GM23248 (cell line): ENCODE data around the gene PTPRE. TPM values are rescaled to one million over a fixed set of nuclear protein-coding genes. Genes with fewer than 3 reads are reported as not detected.

ENCODE experiments used
- DNase-seq: peaks from one replicate; pipeline ENCODE4 v3.0.0-alpha.2; 2015
- H2AFZ ChIP-seq: fragments of 200-600 bp; sonication (generic); 2 replicates; pipeline ENCODE4 v1.6.1; 2016; ENCODE audit warnings: antibody characterized with exemption
- H3F3A ChIP-seq: fragments of 200-600 bp; sonication (generic); 2 replicates; pipeline ENCODE4 v1.6.1; 2016; ENCODE audit warnings: mild to moderate bottlenecking, antibody characterized with exemption, mixed run types; ENCODE audit not compliant: insufficient read depth
- H3K27ac ChIP-seq: fragments of 200-600 bp; sonication (generic); 2 replicates; pipeline ENCODE4 v1.5.1; 2016; ENCODE audit warnings: mild to moderate bottlenecking
- H3K27me3 ChIP-seq: fragments of 200-600 bp; sonication (generic); replicated peaks from 2 replicates; pipeline ENCODE4 v1.6.1; 2016; ENCODE audit warnings: mild to moderate bottlenecking; ENCODE audit not compliant: insufficient read depth
- H3K36me3 ChIP-seq: fragments of 200-600 bp; sonication (generic); 2 replicates; pipeline ENCODE4 v1.6.1; 2016; ENCODE audit warnings: low read depth, mild to moderate bottlenecking
- H3K4me1 ChIP-seq: fragments of 200-600 bp; sonication (generic); 2 replicates; pipeline ENCODE4 v1.6.1; 2016; ENCODE audit warnings: mild to moderate bottlenecking; ENCODE audit not compliant: insufficient read depth
- H3K4me2 ChIP-seq: fragments of 200-600 bp; sonication (generic); one replicate; pipeline ENCODE4 v1.6.1; 2016; ENCODE audit warnings: mild to moderate bottlenecking; ENCODE audit not compliant: unreplicated experiment
- H3K4me3 ChIP-seq: fragments of 200-600 bp; sonication (generic); 2 replicates; pipeline ENCODE4 v1.5.1; 2016; ENCODE audit warnings: mild to moderate bottlenecking
- H3K79me2 ChIP-seq: fragments of 200-600 bp; sonication (generic); 2 replicates; pipeline ENCODE4 v1.6.1; 2016; ENCODE audit warnings: mild to moderate bottlenecking; ENCODE audit not compliant: insufficient read depth
- H3K9ac ChIP-seq: fragments of 200-600 bp; sonication (generic); 2 replicates; pipeline ENCODE4 v1.6.1; 2016; ENCODE audit warnings: mild to moderate bottlenecking
- H3K9me2 ChIP-seq: fragments of 200-600 bp; sonication (generic); 2 replicates; pipeline ENCODE4 v1.6.1; 2016; ENCODE audit warnings: mixed run types, mild to moderate bottlenecking, moderate library complexity; ENCODE audit not compliant: insufficient read depth
- H3K9me3 ChIP-seq: fragments of 200-600 bp; sonication (generic); one replicate; pipeline ENCODE4 v1.6.1; 2017; ENCODE audit warnings: low read depth
- H4K20me1 ChIP-seq: fragments of 200-600 bp; sonication (generic); 2 replicates; pipeline ENCODE4 v1.6.0; 2016; ENCODE audit not compliant: insufficient read depth
- EZH2 ChIP-seq: fragments of 200-600 bp; sonication (generic); IDR thresholded peaks from 2 replicates; pipeline ENCODE4 v1.6.1; 2018; ENCODE audit warnings: antibody characterized with exemption, mild to moderate bottlenecking; ENCODE audit not compliant: insufficient read depth, poor library complexity, severe bottlenecking
- EZH2phosphoT487 ChIP-seq: fragments of 200-600 bp; sonication (generic); IDR thresholded peaks from 2 replicates; pipeline ENCODE4 v1.6.1; 2018; ENCODE audit warnings: antibody characterized with exemption, moderate library complexity, mild to moderate bottlenecking, low read depth; ENCODE audit not compliant: insufficient read depth
- WGBS, 2 experiments: methylation state at CpG; one replicate each; pipeline ENCODE4 v1.1.6; 2015 to 2017; ENCODE audit warnings: low lambda C conversion rate in 2 of 2, low coverage in 1 of 2; ENCODE audit errors: missing lambda C conversion rate in 2 of 2; 5-methylcytosine and 5-hydroxymethylcytosine counted together
- in situ Hi-C: fragments of 300-500 bp; cut with MboI; formaldehyde crosslinking; loops from 2 replicates; pipeline ENCODE4 v1.15.0; 2020
- polyA plus RNA-seq: library from polyadenylated mRNA; unstranded; fragments of >200 nt; fragmentation: Nextera tagmentation; extraction: Ambion mirVana; gene quantifications from 2 replicates; pipeline ENCODE4 v1.2.1, GENCODE V29; 2016
- total RNA-seq: library from RNA; depleted of rRNA; stranded (reverse); fragments of >200 nt; shearing (Covaris generic); gene quantifications from 2 replicates; pipeline ENCODE4 v1.2.3, GENCODE V29; 2014

The PTPRE gene
- total and polyA plus RNA-seq, 2 experiments from 2014 or later = 2.7 to 4.7 TPM

- no peak overlapping the region for H3K4me2 ChIP-seq
- no peaks in the 10 kb centered on the region for H3K9me2 ChIP-seq
- H3K27ac ChIP-seq = no peak overlapping the region
- no peaks in the 10 kb centered on the region for H3K4me1 ChIP-seq
- no peaks in the 10 kb centered on the region for H4K20me1 ChIP-seq
- TF ChIP-seq EZH2 (no peak), EZH2phosphoT487 (no peak)
- H3K79me2 ChIP-seq = no peaks in the 10 kb centered on the region
- WGBS, 2 experiments = 40 to 55% methylated on average over 2 of the region's 2 CpGs
- no peak for DNase-seq
- H3K9me3 ChIP-seq = no peaks in the 10 kb centered on the region
- no peaks in the 10 kb centered on the region for H3K36me3 ChIP-seq
- no peak overlapping the region for H2AFZ ChIP-seq
- H3K9ac ChIP-seq = no peak overlapping the region
- H3K4me3 ChIP-seq = no peak overlapping the region
- no peaks in the 10 kb centered on the region for H3F3A ChIP-seq
- H3K27me3 ChIP-seq = no peaks in the 10 kb centered on the region
- in situ Hi-C loops = no loop called here
Observed at GRCh38 chr10:127951861-127952574, 45.1 kb downstream of the PTPRE start.

GRCh38 chr10:127952575-127952869 is 45.6 kb downstream of the PTPRE start:
- Histone ChIP-seq H3K9ac (no peak overlapping the region), H4K20me1 (no peaks in the 10 kb centered on the region), H3K36me3 (no peaks in the 10 kb centered on the region), H3K79me2 (no peaks in the 10 kb centered on the region), H2AFZ (no peak overlapping the region), H3K4me1 (no peaks in the 10 kb centered on the region), H3K4me3 (no peak overlapping the region), H3K9me2 (no peaks in the 10 kb centered on the region), H3F3A (no peaks in the 10 kb centered on the region), H3K27me3 (no peaks in the 10 kb centered on the region), H3K4me2 (no peak overlapping the region), H3K9me3 (no peaks in the 10 kb centered on the region), H3K27ac (no peak overlapping the region)
- 49 to 58% methylated on average over 2 of the region's 2 CpGs for WGBS, 2 experiments
- no peak for TF ChIP-seq EZH2
- no peak for TF ChIP-seq EZH2phosphoT487
- DNase-seq = no peak
- in situ Hi-C loops = no loop called here

DNA sequence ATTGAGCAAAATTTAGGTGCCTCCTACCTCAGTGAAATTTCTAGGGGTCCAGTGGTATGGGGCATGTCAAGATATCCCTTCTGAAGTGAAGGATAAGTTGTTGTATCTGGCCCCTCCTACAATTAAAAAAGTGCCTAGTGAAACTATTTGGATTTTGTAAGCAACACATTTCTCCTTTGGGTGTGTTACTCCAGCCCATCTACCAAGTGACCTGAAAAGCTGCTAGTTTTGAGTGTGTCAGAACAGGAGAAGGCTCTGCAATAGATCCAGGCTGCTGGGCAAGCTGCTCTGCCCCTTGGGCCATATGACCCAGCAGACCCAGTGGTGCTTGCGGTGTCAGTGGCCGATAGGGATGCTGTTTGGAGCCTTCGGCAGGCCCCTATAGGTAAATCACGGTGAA is 46.0 kb downstream of the PTPRE start:
- TF ChIP-seq EZH2 (no peak), EZH2phosphoT487 (no peak)
- Histone ChIP-seq H3K9me2 (no peaks in the 10 kb centered on the region), H3K27ac (no peak overlapping the region), H4K20me1 (no peaks in the 10 kb centered on the region), H3K4me3 (no peak overlapping the region), H3K4me1 (no peaks in the 10 kb centered on the region), H3K27me3 (no peaks in the 10 kb centered on the region), H2AFZ (no peak overlapping the region), H3K9me3 (no peaks in the 10 kb centered on the region), H3K9ac (no peak overlapping the region), H3F3A (no peaks in the 10 kb centered on the region), H3K79me2 (no peaks in the 10 kb centered on the region), H3K4me2 (no peak overlapping the region), H3K36me3 (no peaks in the 10 kb centered on the region)
- in situ Hi-C loops = no loop called here
- no peak for DNase-seq
- WGBS, 2 experiments = 78% methylated on average over 4 of the region's 4 CpGs

DNA sequence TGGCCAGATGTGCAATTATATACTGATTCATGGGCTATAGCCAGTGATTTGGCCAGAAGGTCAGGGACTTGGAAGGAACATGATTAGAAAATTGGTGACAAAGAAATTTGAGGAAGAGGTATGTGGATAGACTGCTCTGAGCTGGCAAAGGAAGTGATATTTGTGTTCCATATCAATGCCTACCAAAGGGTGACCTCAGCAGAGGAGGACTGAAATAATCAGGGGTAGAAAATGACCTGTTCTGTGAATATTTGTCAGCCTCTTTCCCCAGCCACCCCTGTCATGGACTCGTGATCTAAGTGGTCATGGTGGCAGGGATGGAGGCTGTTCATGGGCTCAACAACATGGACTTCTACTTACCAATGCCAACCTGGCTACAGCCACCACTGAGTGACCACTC is 47.0 kb downstream of the PTPRE start:
- in situ Hi-C loops = no loop called here
- Histone ChIP-seq H3K4me1 (no peaks in the 10 kb centered on the region), H3K27ac (no peak overlapping the region), H2AFZ (no peak overlapping the region), H4K20me1 (no peaks in the 10 kb centered on the region), H3K36me3 (no peaks in the 10 kb centered on the region), H3K4me2 (no peak overlapping the region), H3K9ac (no peak overlapping the region), H3K4me3 (no peak overlapping the region), H3K9me3 (no peaks in the 10 kb centered on the region), H3K9me2 (no peaks in the 10 kb centered on the region), H3K27me3 (no peaks in the 10 kb centered on the region), H3F3A (no peaks in the 10 kb centered on the region), H3K79me2 (no peaks in the 10 kb centered on the region)
- WGBS, 2 experiments = 50 to 75% methylated on average over 1 of the region's 1 CpG
- DNase-seq = no peak
- no peak for TF ChIP-seq EZH2phosphoT487
- TF ChIP-seq EZH2 = no peak

- no peaks in the 10 kb centered on the region for H3K36me3 ChIP-seq
Observed at GRCh38 chr10:127959428-127959827, 52.5 kb downstream of the PTPRE start.

More at GRCh38 chr10:127959428-127959827, 52.5 kb downstream of the PTPRE start:
- TF ChIP-seq EZH2 (no peak), EZH2phosphoT487 (no peak)
- DNase-seq = no peak
- Histone ChIP-seq H4K20me1 (no peaks in the 10 kb centered on the region), H3K9me3 (no peaks in the 10 kb centered on the region), H3K4me1 (no peaks in the 10 kb centered on the region), H2AFZ (no peak overlapping the region), H3K4me3 (no peak overlapping the region), H3K27ac (no peak overlapping the region), H3F3A (no peaks in the 10 kb centered on the region), H3K9ac (no peak overlapping the region), H3K9me2 (no peaks in the 10 kb centered on the region), H3K27me3 (no peaks in the 10 kb centered on the region), H3K79me2 (no peaks in the 10 kb centered on the region), H3K4me2 (no peak overlapping the region)
- 12 to 13% methylated on average over 1 of the region's 1 CpG for WGBS, 2 experiments
- in situ Hi-C loops = no loop called here
